Activated T-helper 1 cell treated with anti-CD3 and anti-CD28 coated beads, Interleukin-12 subunit alpha, Interleukin-12 subunit beta, Interleukin-2, Interleukin-4 antibody, amounts not matched to agents 30 ng/mL and 10 ng/mL and 1 ng/mL, durations not matched to agents 14 hours and 24 hours and 36 hours (primary cell): Measurements from ENCODE around the gene SNIP1. TPM values are rescaled to one million over a fixed set of nuclear protein-coding genes. Genes with fewer than 3 reads are reported as not detected.

Experiments
- DNase-seq: peaks from one replicate; pipeline ENCODE4 v3.0.0; 2021; ENCODE audit warnings: low spot score
- H3K27ac Mint-ChIP-seq: one replicate; pipeline ENCODE4 v1.8.0; 2021; ENCODE audit warnings: mild to moderate bottlenecking, mixed read lengths
- H3K27me3 Mint-ChIP-seq: one replicate; pipeline ENCODE4 v1.8.0; 2022; ENCODE audit warnings: mild to moderate bottlenecking, moderate library complexity, mixed read lengths; ENCODE audit not compliant: insufficient read depth
- H3K36me3 Mint-ChIP-seq: one replicate; pipeline ENCODE4 v1.8.0; 2021; ENCODE audit warnings: low read depth, mixed read lengths
- H3K4me1 Mint-ChIP-seq: one replicate; pipeline ENCODE4 v1.8.0; 2021; ENCODE audit warnings: low read depth, mixed read lengths
- H3K4me3 Mint-ChIP-seq: one replicate; pipeline ENCODE4 v1.8.0; 2021; ENCODE audit warnings: mild to moderate bottlenecking, moderate library complexity, mixed read lengths
- H3K9me3 Mint-ChIP-seq: one replicate; pipeline ENCODE4 v1.8.0; 2021; ENCODE audit warnings: mixed read lengths
- intact Hi-C: fragments of 100-400 bp; cut with micrococcal nuclease; formaldehyde crosslinking; loops from one replicate; pipeline ENCODE4 v1.15.1; 2024
- total RNA-seq: library from RNA; stranded (reverse); gene quantifications from 2 replicates; pipeline ENCODE4 v1.2.3, GENCODE V29; 2022

SNIP1 gene
- total RNA-seq, 1 donor from 2014 or later = 30.2 TPM

DNA sequence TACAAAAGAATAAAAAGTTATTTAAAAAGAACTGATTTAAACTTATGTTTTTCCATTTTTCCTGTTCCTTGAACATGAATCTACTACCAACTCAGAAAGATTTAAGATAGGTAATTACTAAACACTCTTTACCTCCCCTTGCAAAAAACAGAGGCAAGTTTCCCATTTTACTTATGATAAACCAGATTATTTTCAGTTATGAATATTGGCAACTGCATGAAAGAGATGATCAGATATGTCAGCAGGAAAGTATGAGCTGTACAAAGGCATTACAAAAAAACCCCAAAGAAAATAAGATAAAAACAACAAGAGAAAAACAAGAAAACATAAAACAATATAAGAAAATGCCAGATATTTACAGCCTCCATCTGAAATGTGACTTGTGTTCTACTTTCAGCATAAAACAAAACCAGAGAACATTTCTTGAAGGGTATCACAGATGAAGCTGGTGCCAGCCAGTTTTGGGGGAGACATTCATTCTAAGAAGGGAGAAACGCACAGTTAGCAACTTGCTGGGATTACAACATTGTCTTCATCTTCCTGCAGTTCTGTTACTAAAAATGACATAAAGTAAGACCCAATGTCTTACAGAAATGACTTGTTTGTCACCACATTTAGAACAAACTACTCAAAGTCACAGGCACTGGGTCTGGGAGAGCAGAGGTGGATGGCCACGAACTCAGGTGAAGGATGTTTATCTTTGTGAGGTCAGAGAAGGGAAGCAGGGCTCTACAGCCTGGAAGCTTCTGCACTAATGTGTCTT, 60.6 kb downstream of the SNIP1 start:
- H3K27me3 Mint-ChIP-seq = no peaks in the 10 kb centered on the region
- no peak overlapping the region for H3K4me3 Mint-ChIP-seq
- no peak for DNase-seq
- intact Hi-C loops = no loop called here
- H3K4me1 Mint-ChIP-seq = peaks cover 5% of the 10 kb centered on the region
- peak overlapping the region; percentile 37 for H3K27ac Mint-ChIP-seq
- peaks cover 29% of the 10 kb centered on the region for H3K36me3 Mint-ChIP-seq
- H3K9me3 Mint-ChIP-seq = no peaks in the 10 kb centered on the region

DNA sequence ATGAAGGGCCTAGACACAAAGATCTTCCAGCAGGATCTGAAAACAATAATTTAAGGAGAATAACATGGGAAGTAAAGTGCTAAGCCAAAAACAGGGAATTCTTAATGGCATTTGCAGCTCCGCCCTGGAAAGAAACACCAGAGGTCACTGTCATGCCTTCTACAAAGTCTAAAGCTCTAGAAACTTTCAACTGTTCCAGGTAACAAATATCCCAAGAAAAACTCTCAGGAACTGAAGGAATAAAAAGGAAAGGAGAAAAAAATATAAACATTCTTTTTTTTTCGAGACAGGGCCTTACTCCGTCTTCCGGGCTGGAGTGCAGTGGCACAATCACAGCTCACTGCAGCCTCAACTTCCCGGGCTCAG, 66.5 kb downstream of the SNIP1 start:
- H3K9me3 Mint-ChIP-seq = no peaks in the 10 kb centered on the region
- H3K4me1 Mint-ChIP-seq = peaks cover 14% of the 10 kb centered on the region
- no peaks in the 10 kb centered on the region for H3K27me3 Mint-ChIP-seq
- H3K36me3 Mint-ChIP-seq = peaks cover 29% of the 10 kb centered on the region
- no peak for DNase-seq
- no peak overlapping the region for H3K4me3 Mint-ChIP-seq
- no peak overlapping the region for H3K27ac Mint-ChIP-seq
- intact Hi-C loops = loop anchor here (1.0 to 2.0 kb wide), 3 partner anchors 9 to 32 kb away; partner anchors contain the start of gene MEAF6

DNA sequence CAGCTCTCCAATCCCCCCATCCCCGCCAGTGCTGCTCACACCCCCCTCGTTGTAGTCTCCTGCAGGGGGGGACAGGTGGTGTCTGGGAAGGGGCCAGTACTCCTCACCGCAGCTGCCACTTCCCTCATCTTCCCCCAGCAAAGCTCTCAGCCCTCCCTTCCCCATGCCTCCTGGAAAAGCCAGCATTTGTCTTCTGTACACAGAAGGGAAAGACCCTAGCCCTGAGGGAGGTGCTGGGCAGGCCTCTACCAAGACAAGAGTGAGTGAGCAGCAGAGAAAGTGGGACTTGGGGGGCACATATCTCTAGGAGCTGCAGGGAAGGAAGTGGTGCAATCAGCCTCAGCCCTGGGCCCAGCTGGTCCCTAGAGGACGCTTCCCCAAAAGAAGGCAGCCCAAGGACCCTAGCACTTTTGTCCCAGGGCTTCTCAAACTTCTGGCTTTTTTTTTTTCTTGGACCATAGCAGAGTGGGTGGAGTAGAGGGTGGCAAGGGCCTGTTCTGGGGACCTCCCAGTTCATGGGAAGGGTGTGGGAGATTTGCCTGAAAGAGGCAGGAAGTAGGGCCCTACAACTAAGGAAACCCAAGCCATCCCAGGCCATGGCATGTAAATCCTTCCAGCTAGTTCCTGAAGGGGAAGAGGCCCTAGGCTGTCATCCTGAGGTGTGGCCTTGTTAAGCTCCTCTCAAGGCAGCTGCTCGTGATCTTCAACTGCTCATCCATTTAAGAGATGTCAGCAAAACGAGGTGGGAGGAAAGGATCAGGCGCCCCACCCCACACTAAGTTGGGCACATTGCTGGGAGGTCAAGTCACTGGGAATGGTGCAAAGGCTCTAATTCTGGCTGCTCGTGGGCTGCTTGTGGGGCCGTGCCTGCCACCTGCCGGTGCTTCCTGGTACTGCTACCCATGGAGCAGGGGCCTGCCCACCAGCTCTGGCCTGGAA, 67.1 kb downstream of the SNIP1 start:
- Mint-ChIP-seq H3K9me3 (no peaks in the 10 kb centered on the region), H3K27me3 (no peaks in the 10 kb centered on the region), H3K4me1 (peaks cover 14% of the 10 kb centered on the region), H3K36me3 (peaks cover 33% of the 10 kb centered on the region), H3K27ac (peak overlapping the region; percentile 68), H3K4me3 (no peak overlapping the region)
- DNase-seq = peak; percentile 63
- intact Hi-C loops = loop anchor here (1.0 to 2.0 kb wide), 3 partner anchors 9 to 32 kb away; partner anchors contain the start of gene MEAF6

DNA sequence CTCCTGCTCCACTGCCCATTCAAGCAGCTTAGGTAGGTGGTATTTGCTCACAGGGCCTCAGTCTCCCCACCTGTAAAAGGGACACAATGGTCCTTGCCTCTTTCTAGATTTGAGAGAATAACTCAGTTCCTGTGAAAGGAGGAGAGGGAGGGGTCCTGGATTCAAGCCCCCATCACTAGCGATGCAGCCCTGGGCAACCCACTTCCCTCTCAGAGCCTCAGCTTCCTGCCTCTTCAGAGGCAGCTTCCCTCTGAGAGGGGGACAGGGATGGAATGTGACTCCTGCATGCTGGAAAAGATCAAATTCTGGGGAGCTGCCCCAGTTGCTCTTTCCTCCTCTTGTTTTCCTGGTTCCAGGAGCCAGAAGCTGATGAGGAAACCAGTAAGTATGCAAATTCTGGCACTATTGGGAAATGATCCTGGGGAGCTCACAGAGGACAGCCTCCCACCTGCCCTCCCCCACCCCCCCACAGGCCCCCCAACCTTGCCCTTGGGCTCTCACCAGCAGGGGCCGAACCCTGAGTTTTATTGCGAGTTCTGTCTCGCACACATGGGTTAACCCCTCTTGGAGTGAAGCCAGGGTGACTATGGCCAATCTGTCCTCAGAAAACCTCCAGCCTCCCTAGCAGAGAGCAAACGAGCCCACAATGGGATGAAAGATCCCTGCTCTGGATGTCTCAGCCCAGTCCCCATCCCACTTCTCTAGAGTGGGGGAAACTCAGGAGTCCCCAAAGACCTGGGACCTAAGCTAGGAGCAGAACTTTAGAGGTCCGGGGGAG, 68.0 kb downstream of the SNIP1 start:
- intact Hi-C loops = loop anchor here (2.0 kb wide), 1 partner anchor 29 kb away; the partner anchor contains the start of gene MEAF6

More for the DNA sequence above, 68.0 kb downstream of the SNIP1 start:
- no peaks in the 10 kb centered on the region for H3K27me3 Mint-ChIP-seq
- H3K9me3 Mint-ChIP-seq = no peaks in the 10 kb centered on the region
- peaks cover 41% of the 10 kb centered on the region for H3K36me3 Mint-ChIP-seq
- H3K4me1 Mint-ChIP-seq = peaks cover 22% of the 10 kb centered on the region
- DNase-seq = no peak
- no peak overlapping the region for H3K4me3 Mint-ChIP-seq
- no peak overlapping the region for H3K27ac Mint-ChIP-seq

Other genes with a start within 250 kb of the SNIP1 start
- 40.4 and 44.0 TPM in 2 replicates for gene ZC3H12A, start 79.7 kb downstream of the SNIP1 start, total RNA-seq
- gene MEAF6, start 39.5 kb downstream of the SNIP1 start, total RNA-seq = 102 and 103 TPM in 2 replicates
- not detected in 2 replicates for gene DNALI1, start 2.6 kb upstream of the SNIP1 start, total RNA-seq
- 108 and 113 TPM in 2 replicates for gene GNL2, start 41.6 kb upstream of the SNIP1 start, total RNA-seq
- not detected in 2 replicates for gene RSPO1, start 80.6 kb upstream of the SNIP1 start, total RNA-seq
- 33.5 and 37.2 TPM in 2 replicates for gene CDCA8, start 138.2 kb upstream of the SNIP1 start, total RNA-seq
- 0.05 and 0.27 TPM in 2 replicates for gene EPHA10, start 210.8 kb upstream of the SNIP1 start, total RNA-seq
- 3.6 and 4.0 TPM in 2 replicates for gene MANEAL, start 239.6 kb upstream of the SNIP1 start, total RNA-seq